Measurements from ENCODE around the gene ZBTB49.

DNA sequence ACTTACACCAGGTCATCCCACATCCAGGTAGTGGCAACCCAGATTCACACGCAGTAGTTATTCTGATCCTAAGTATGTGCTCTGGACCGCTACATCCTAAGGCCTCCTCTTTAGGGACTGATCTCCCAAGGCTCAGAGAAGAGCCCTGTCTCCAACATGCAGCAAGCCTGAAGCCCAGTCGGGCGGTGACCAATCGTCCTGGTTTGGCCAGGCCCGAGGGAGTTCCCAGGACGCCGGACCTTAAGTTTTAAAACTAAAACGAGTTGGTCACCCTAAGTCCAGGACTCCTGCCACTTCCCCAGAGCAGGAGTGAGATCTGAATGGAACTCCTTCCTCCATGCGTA is 482 bp upstream of the ZBTB49 start:
- TF ChIP-seq, protein P1, sequence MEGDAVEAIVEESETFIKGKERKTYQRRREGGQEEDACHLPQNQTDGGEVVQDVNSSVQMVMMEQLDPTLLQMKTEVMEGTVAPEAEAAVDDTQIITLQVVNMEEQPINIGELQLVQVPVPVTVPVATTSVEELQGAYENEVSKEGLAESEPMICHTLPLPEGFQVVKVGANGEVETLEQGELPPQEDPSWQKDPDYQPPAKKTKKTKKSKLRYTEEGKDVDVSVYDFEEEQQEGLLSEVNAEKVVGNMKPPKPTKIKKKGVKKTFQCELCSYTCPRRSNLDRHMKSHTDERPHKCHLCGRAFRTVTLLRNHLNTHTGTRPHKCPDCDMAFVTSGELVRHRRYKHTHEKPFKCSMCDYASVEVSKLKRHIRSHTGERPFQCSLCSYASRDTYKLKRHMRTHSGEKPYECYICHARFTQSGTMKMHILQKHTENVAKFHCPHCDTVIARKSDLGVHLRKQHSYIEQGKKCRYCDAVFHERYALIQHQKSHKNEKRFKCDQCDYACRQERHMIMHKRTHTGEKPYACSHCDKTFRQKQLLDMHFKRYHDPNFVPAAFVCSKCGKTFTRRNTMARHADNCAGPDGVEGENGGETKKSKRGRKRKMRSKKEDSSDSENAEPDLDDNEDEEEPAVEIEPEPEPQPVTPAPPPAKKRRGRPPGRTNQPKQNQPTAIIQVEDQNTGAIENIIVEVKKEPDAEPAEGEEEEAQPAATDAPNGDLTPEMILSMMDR (IDR thresholded peaks at IDR 0.05), result no peak
- no peak for TF ChIP-seq ZFX (IDR thresholded peaks at IDR 0.05; ENCODE audit: borderline replicate concordance)

All from 22Rv1 (cell line).